Prostate gland (tissue), 2 donors: ENCODE data around the gene WWOX. TPM values are rescaled to one million over a fixed set of nuclear protein-coding genes. Genes with fewer than 3 reads are reported as not detected.

Source experiments
- DNase-seq: peaks from one replicate; pipeline ENCODE4 v3.0.0-alpha.2; 2019; ENCODE audit warnings: low spot score
- H3K27ac ChIP-seq, 2 donors: fragments of 200-600 bp; sonication (generic); 2 replicates each; pipeline ENCODE4 v1.5.1; 2017 to 2019
- H3K27me3 ChIP-seq: fragments of 200-600 bp; sonication (generic); replicated peaks from 2 replicates; pipeline ENCODE4 v1.5.1; 2019; ENCODE audit not compliant: insufficient read depth
- H3K36me3 ChIP-seq, 2 donors: fragments of 200-600 bp; sonication (generic); 1 replicate in 1 of 2; 2 replicates in 1 of 2; pipeline versions ENCODE4 v1.5.1 to v1.8.1; 2017 to 2019
- H3K4me1 ChIP-seq: fragments of 200-600 bp; sonication (generic); replicated peaks from 2 replicates; pipeline ENCODE4 v1.5.1; 2019
- H3K4me3 ChIP-seq, 2 donors: fragments of 200-600 bp; sonication (generic); 2 replicates each; pipeline ENCODE4 v1.5.1; 2017 to 2019
- H3K9me3 ChIP-seq: fragments of 200-600 bp; sonication (generic); 2 replicates; pipeline ENCODE4 v1.5.1; 2017
- CTCF ChIP-seq, 4 experiments: fragments of 200-600 bp in 2 of 4; fragments of 450-650 bp in 2 of 4; sonication (generic) in 2 of 4; IDR thresholded peaks; 1 replicate in 3 of 4; 2 replicates in 1 of 4; pipeline ENCODE4 v1.5.1; 2016 to 2019; ENCODE audit warnings: antibody characterized with exemption in 4 of 4, mild to moderate bottlenecking in 2 of 4, moderate library complexity in 2 of 4
- POLR2A ChIP-seq: fragments of 450-650 bp; IDR thresholded peaks from one replicate; pipeline ENCODE4 v1.6.1; 2016; ENCODE audit warnings: antibody characterized with exemption, mild to moderate bottlenecking
- POLR2AphosphoS5 ChIP-seq: sonication (generic); formaldehyde crosslinking; IDR thresholded peaks from one replicate; pipeline ENCODE4 v1.6.1; 2017; ENCODE audit warnings: antibody characterized with exemption
- WGBS: methylation state at CpG from one replicate; pipeline ENCODE4 v1.1.5; 2018; 5-methylcytosine and 5-hydroxymethylcytosine counted together
- intact Hi-C: fragments of 100-400 bp; cut with DNase I; formaldehyde crosslinking; loops from one replicate; pipeline ENCODE4 v1.14.2; 2022
- total RNA-seq, 2 donors: library from RNA; depleted of rRNA; stranded (reverse); fragments of >200 nt; gene quantifications; one replicate each; pipeline ENCODE4 v1.1.0, GENCODE V29; 2016

Gene WWOX
- total RNA-seq, 2 donors from 2014 or later: 93.2 to 99.4 TPM

GRCh38 chr16:78127130-78127529 lies 27.7 kb downstream of the WWOX start:
- peak; percentile 9 for TF ChIP-seq POLR2AphosphoS5
- no peak for TF ChIP-seq POLR2A
- no peak overlapping the region for H3K27ac ChIP-seq
- intact Hi-C loops: loop anchor here (5.0 to 10.0 kb wide), 4 partner anchors 110 to 1638 kb away; no protein-coding TSS in a partner anchor

GRCh38 chr16:78128913-78129312 lies 29.5 kb downstream of the WWOX start:
- Histone ChIP-seq H3K36me3 (no peaks in the 10 kb centered on the region), H3K9me3 (no peaks in the 10 kb centered on the region), H3K4me1 (peaks cover 7% of the 10 kb centered on the region), H3K4me3 (no peak overlapping the region), H3K27me3 (no peaks in the 10 kb centered on the region), H3K27ac (no peak overlapping the region)
- no peak for DNase-seq
- 75% methylated on average over 9 of the region's 9 CpGs for WGBS
- intact Hi-C loops: loop anchor here (5.0 to 10.0 kb wide), 4 partner anchors 108 to 1636 kb away; no protein-coding TSS in a partner anchor
- TF ChIP-seq CTCF (IDR thresholded peaks at IDR 0.05): no peak
- TF ChIP-seq POLR2AphosphoS5: no peak
- no peak for TF ChIP-seq POLR2A

More at GRCh38 chr16:78127130-78127529, 27.7 kb downstream of the WWOX start:
- Histone ChIP-seq H3K9me3 (no peaks in the 10 kb centered on the region), H3K4me3 (no peak overlapping the region), H3K27me3 (no peaks in the 10 kb centered on the region), H3K36me3 (no peaks in the 10 kb centered on the region), H3K4me1 (no peaks in the 10 kb centered on the region)
- WGBS: 33% methylated on average over 5 of the region's 5 CpGs
- DNase-seq: no peak

GRCh38 chr16:78129349-78129748 lies 29.9 kb downstream of the WWOX start:
- DNase-seq: no peak
- intact Hi-C loops: loop anchor here (5.0 to 10.0 kb wide), 4 partner anchors 108 to 1635 kb away; no protein-coding TSS in a partner anchor
- H3K9me3 ChIP-seq: no peaks in the 10 kb centered on the region
- no peak overlapping the region for H3K27ac ChIP-seq
- no peaks in the 10 kb centered on the region for H3K27me3 ChIP-seq
- H3K4me3 ChIP-seq: no peak overlapping the region
- H3K4me1 ChIP-seq: peaks cover 7% of the 10 kb centered on the region
- H3K36me3 ChIP-seq: no peaks in the 10 kb centered on the region
- 65% methylated on average over 2 of the region's 2 CpGs for WGBS
- TF ChIP-seq POLR2A: no peak
- peak; percentile 21 for TF ChIP-seq POLR2AphosphoS5

GRCh38 chr16:78130083-78130608 lies 30.7 kb downstream of the WWOX start:
- Histone ChIP-seq H3K4me1 (peaks cover 7% of the 10 kb centered on the region), H3K9me3 (no peaks in the 10 kb centered on the region), H3K36me3 (no peaks in the 10 kb centered on the region), H3K27ac (no peak overlapping the region), H3K27me3 (no peaks in the 10 kb centered on the region), H3K4me3 (no peak overlapping the region)
- intact Hi-C loops: no loop called here
- TF ChIP-seq POLR2A (no peak), POLR2AphosphoS5 (no peak), CTCF (IDR thresholded peaks at IDR 0.05) (no peak)
- DNase-seq: no peak
- 97% methylated on average over 4 of the region's 4 CpGs for WGBS

GRCh38 chr16:78130950-78131349 lies 31.5 kb downstream of the WWOX start:
- intact Hi-C loops: no loop called here
- Histone ChIP-seq H3K9me3 (no peaks in the 10 kb centered on the region), H3K27ac (no peak overlapping the region), H3K4me1 (peaks cover 7% of the 10 kb centered on the region), H3K36me3 (no peaks in the 10 kb centered on the region), H3K4me3 (no peak overlapping the region), H3K27me3 (no peaks in the 10 kb centered on the region)
- TF ChIP-seq POLR2AphosphoS5 (no peak), CTCF (IDR thresholded peaks at IDR 0.05) (no peak), POLR2A (no peak)
- DNase-seq: no peak
- WGBS: 84% methylated on average over 5 of the region's 5 CpGs

GRCh38 chr16:78133919-78134318 lies 34.5 kb downstream of the WWOX start:
- no peaks in the 10 kb centered on the region for H3K27me3 ChIP-seq
- no peaks in the 10 kb centered on the region for H3K9me3 ChIP-seq
- 44% methylated on average over 2 of the region's 2 CpGs for WGBS
- H3K36me3 ChIP-seq: no peaks in the 10 kb centered on the region
- intact Hi-C loops: no loop called here
- H3K4me1 ChIP-seq: peaks cover 7% of the 10 kb centered on the region
- H3K27ac ChIP-seq: peak overlapping the region; percentile 37 to 56
- peak; percentile 8 for DNase-seq
- TF ChIP-seq POLR2AphosphoS5 (peak; percentile 88), POLR2A (no peak)
- H3K4me3 ChIP-seq: no peak overlapping the region
